ENCODE data around the gene FOXF2.

FOXF2 gene

DNA sequence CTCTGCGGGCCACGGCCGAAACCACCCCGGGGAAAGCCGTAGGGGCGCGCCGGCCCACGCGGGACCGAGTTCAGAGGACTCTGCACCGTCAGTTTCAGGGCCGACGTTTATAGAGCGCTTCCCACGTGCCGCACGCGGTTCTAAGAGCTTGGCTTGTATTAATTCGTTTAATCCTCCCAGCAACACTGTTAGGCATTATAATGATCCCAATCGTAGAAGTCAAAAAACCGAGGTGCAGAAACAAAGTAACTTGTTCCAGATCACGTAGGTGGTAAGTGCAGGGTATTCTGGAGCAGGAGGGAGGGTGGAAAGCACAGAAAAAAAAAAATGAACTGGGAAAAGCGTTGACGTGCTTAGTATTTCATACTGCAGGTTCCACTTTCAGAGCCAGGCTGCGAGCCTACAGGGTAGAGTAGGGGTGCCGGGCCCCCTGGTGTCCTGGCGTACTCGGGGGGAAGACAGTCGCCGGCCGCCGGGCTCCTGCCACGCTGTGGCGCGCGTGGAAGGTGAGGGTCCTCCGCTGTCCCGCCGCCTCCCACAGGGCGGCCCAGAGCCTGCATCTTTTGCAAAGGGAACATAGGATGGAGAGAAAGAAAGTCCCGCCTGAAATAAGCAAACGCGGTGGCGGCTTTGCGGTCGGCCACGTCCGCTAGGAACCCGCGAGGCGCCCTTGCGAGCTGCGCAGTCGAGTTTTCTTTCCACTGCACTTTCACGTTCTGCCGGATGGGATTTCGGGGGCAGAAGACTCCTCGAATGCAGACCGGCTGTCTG is 10.2 kb upstream of the FOXF2 start:
- DNase-seq = no peak

- DNase-seq = no peak
Measured at GRCh38 chr6:1379788-1380147, 9.6 kb upstream of the FOXF2 start.

DNA sequence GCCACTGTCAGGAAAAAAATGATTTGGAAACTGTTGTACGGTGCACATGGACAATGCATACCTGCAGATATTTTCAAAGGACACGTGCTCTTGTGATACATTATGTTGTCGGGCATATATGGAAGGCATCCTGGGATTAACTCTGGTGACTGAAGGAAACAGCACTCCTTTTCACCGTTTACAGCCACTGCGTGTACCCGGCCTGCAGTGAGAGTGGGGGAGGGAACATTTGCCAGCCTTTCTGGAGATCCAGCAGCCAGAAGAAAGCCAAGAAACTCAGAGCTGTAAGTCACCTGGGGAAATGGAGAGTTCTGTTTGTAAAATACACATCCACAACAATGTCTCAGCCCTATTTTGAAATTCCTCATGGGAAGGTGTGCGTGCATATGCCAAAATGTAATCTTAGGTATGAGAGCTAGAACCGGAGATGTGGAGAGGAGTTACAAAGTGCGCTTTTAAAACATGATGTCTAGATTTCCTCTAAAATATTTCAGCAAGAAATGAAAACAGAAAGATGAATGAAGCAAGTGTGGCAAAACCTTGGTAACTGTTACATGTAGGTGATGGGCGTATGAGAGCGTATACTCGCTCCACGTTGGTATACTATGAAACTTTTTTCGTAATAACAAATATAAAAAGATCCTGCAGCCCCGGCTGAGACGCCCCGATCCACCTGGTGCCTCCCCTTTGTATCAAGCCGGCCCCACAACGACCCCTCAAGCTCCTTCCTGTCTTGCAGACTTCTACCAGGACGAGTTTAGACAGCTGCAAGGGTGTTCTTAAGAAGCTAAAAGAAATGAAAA is 8.6 kb upstream of the FOXF2 start:
- DNase-seq = no peak

DNA sequence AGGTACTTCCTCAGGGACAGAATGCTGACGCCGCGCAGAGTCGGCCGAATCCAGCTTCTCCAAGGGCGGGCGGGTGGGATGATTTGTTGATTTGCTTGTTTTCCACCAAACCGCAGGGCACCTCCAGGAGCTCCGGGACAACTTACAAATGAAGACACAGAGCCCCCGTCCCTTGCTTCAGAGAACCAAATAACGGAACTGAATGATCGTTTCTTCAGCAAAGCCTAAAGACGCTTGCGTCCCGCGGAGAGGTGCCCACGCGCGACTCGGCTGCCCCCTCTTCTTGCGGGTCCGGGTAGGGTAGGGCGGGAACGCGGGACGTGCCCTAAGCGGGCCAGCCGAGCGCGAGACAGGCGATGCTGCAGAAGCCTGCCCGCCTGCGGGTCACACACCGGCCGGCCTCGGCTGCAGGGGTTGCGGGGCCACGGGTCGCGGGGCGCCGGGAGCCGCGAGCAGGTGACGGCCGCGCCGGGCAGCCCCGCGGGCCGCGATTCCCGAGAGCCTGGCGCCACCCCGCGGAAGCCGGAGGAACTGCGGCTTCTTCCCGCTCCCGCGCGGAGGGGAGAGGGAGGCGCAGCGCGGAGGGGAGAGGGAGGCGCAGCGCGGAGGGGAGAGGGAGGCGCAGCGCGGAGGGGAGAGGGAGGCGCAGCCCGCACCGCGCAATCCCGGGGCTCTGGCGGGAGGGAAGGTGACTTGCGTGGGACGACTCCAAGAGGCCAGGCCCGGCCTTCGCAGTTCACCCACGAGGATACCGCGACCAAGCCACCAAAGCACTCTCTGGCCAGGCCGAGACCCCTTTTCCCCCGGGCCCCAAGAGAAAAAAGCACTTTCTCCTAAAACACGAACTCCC is 7.7 kb upstream of the FOXF2 start:
- no peak for DNase-seq

DNA sequence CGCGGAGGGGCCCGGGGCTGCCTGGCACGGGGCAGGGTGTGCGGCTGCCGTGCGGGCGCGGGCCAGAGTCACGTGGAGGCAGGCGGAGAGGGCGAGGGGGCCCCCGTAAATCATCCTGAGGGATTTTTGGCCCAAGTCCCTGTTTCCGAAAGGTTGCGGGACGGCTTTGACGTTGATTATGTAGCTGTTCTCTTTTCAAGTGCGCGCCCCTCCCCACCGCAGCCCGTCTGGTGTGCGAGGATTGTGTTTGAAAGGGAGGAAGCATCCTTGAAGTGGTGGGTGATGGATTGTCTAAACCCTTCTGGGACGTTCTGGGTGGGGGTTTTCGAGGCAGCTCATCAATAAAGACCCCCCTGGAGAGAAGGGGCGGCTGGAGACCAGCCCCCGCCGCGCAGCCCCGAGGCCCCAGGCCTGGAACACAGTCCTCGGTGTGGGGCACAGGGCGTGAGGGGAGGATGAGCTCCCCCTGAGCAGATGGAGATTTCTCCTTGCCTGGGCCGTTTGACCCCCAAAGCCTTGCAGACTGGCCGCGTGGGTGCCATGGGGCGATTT is 7.0 kb upstream of the FOXF2 start:
- no peak for DNase-seq

DNA sequence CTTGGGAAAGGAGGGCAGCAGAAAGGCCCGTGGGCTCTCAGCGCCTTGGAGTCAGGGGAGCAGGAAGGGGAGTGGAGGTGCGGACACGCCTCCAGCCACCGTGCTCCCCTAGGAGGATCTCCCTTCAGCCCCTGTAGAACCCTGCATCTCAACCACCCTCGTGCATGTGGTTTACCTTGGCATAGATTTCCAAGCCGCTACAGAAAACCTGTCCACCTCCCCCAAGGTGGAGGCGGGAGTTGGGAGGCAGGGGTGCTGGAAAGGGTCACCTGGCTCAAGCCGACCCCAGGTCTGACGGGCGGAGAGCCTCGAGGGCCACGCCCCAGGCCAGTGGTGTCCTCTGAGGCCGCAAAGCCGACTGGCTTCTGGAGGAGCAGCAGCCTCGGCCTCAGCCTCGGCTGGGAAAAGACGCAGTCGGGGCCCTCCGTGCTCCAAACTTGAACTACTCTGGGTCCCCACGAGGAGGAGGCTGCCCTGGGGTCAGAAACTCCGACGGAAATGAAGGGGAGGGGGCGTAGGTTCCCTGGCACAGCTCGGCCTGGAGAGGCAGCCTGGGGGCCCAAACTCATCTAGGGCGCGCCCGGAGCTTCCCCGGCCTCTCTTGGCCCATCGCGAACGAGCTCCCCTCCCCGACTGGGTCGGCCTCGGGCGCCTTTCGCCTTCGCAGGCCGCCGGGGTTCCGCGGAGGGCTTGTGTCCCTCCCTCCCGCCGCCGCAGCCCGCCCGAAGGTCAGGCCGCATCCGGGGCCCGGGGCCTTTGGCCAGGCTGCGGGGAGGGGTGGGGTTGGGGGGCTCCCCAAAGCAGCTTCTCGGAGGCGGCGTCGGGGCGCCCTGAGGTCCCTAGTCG is 6.3 kb upstream of the FOXF2 start:
- no peak for DNase-seq

DNA sequence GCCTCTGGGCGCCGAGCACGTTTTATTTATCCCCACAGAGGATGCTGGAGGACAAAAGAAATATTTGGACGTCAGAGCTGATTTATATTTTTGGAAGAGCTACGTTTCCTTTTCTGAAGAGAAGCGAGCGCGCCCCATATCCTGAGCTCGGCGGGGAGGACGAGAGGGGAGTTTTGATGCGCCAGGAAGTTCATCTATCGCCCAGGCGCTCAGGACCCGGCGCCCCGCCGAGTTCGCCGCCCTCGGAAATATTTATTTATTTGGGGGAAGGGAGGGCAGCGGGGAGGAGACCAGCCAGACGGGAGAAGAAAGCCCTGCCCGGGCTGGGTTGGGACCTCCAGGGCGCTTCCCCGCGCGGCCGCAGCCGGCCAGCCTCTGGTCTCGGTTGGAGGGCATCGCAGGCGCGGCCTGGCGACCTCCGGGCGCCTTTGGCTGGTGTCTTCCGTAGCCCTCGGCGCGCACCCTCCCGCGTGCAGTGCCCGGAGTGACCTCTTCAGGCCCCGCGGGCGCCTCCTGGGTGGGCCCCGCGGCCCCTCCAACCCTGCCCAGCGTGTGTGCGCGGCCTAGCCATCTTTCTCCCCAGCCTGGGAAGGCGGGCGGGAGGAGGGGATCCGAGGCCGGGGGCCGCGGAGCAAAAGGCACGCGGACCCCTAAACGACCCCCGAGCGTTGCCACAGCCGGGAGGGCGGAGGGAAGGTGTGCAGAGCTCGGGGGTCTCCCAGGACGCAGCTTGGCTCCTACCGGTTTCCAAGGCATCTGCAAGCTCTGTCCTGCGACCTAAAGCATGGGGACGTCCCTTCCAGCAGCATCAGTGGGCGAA is 5.4 kb upstream of the FOXF2 start:
- DNase-seq = no peak

GRCh38 chr6:1384549-1385128 is 4.7 kb upstream of the FOXF2 start:
- no peak for DNase-seq

DNA sequence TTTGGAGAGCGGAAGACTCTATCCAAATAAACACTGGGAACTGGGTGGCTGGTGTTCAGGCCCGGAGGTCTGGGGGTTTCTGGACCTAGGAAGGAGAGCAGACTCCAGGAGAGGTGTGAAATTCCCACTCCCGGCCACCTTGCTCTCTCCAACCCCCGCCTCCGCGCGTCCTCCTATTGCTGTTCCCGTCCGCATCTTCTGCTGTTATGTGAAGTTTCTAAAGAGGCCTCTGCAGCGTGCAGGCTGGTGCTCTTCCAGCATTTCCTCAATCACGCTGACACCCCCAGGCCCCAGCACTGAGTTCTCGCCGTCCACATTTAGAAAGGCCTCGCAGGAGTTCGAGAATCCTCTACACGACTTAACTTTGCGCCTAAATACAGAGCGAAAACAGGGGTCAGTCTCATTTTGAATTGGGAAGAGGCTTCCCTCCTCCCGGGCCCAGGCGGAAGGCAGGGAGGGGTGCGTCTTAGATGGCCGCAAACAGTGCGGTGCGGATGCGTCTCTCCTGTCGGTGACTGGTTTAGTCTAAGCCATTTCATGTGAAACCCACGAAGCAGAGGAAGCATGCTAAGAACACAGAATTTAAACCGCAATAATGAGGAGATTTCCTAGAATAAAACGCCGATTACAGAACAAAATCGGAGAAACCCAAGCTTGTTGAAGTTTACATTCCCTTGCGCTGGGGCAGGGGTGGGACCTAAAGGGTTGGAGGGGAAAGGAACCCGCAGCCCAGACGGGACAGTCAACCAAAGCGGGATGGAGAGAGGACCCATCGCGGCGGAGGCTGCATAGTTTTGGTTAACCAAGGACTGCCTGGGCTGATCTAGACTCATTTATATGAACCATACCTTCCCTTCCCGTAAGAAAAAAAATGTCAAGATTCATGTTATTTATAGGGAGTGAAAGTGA is 4.0 kb upstream of the FOXF2 start:
- DNase-seq = no peak

GRCh38 chr6:1386038-1386709 is 3.2 kb upstream of the FOXF2 start:
- no peak for DNase-seq

DNA sequence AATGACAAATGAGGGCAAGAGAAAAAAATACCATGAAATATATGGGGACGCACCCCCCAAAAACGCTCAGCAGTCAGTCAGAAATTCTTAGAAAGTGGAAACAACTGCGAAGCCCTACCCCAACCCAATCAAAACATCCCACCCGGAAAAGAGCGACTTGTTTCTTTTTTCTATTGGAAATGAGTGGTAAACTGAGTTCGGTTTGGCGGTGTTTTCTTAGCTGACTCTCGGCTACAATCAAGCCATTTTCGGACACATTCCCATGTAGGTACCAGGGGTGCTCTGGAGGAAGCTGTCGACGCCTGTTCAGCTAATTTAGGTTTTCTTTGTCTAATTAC is 1.9 kb upstream of the FOXF2 start:
- DNase-seq = no peak

GRCh38 chr6:1387876-1388629 is 1.3 kb upstream of the FOXF2 start:
- DNase-seq = no peak

DNA sequence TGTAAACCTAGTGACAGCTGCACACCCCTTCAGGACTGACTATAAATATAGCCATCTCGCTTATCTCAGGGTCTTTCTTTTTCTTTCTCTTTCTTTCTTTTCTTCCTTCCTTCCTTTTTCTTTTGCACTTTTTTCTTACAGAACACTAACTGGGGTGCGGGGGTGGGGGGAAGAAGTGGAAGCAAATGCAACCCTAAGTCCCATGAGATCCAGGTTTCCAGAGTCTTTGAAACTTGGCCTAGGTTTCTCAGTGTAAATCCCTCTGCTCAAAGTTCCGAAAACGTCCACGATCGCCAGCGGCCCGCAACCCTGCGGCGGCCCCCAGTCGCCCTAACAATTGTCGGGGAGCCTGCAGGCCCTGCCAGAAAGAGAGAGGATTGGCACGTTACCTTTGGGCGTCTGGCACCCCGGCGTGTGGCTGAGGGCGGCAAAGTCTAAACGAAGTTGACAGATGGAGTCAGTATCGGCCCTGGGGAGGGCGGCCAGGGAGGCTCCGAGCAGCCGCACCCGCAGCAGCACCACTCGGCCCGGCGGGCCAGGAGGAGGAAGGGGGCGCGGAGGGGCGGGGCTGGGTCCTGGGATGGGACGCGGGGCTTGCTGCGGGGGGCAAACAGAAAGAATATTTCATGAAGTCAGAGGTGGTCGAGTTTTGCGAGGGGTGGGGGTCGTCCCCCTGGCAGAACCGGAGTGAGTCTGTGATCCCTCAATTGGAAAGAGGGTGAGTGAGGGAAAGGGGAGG is 577 bp upstream of the FOXF2 start:
- DNase-seq = no peak

GRCh38 chr6:1390133-1390945 is 963 bp downstream of the FOXF2 start:
- DNase-seq = no peak

GRCh38 chr6:1390946-1391799 is 1.8 kb downstream of the FOXF2 start:
- DNase-seq = no peak

DNA sequence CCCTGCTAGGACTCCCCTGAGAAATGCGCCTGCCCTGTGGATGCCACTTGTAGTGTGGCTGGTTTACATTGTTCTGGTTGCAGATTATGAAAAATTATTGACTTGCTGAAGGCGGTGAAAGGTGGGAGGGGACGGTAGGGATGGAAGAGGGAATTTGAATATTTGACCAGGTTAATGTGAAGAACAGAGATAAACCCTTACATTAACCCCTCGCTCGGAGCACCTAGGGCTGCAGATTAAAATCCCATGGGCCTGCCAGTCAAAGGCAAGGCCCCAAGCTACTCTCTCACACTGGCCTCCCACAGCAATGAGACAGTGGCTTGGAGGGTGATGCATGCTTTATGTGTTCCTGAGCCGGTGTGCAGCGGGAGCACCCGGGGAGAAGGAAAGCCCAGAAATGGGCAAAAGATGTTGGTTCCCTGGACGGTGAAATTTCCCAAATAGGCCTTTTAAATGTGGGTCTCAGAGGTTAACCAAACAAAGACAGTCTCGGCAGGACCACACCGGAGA is 2.5 kb downstream of the FOXF2 start:
- DNase-seq = no peak

Measured in NCI-H2227 treated with DMSO at 0.1 percent for 48 hours (cell line).